CD4-positive, alpha-beta T cell (primary cell): ENCODE measurements around the gene NKIRAS2. TPM values are rescaled to one million over a fixed set of nuclear protein-coding genes. Genes with fewer than 3 reads are reported as not detected.
A peak's percentile ranks its signal among the peaks of the same experiment; 100 is the strongest.
"Not testable (repeated sequence)": the region's sequence is repeated elsewhere in the genome, so short reads cannot be mapped to it uniquely, and the experiment has no call there.

Source experiments
- ATAC-seq: fragments of 200-7000 bp; cut with Tn5 transposase; one replicate; pipeline ENCODE4 v1.10.0; 2022; ENCODE audit warnings: mild to moderate bottlenecking; ENCODE audit not compliant: poor library complexity
- CTCF ChIA-PET: fragments of 350-600 bp; sonication (Branson Sonifier 250); formaldehyde crosslinking; loops from one replicate; lab custom pipeline; 2021; ENCODE audit warnings: antibody characterized with exemption, inconsistent platforms; lab: Charles Lee
- POLR2A ChIA-PET: fragments of 350-600 bp; sonication (Branson Sonifier 250); formaldehyde crosslinking; loops from one replicate; lab custom pipeline; 2021; ENCODE audit warnings: antibody characterized with exemption, inconsistent platforms; lab: Charles Lee
- DNase-seq, 14 experiments: peaks; one replicate each; pipeline ENCODE4 v3.0.0-alpha.2; 2013 to 2020; ENCODE audit warnings: mixed read lengths in 2 of 14
- H3K27ac ChIP-seq, 2 donors: one replicate each; pipeline versions ENCODE4 v1.5.1 to v1.7.0; 2013; ENCODE audit warnings: low read length in 2 of 2, low read depth in 1 of 2, mild to moderate bottlenecking in 1 of 2
- H3K27me3 ChIP-seq, 2 experiments: 1 replicate in 1 of 2; 2 replicates in 1 of 2; pipeline versions ENCODE4 v1.6.1 to v1.7.0; 2013; ENCODE audit warnings: low read length in 2 of 2, control low read depth in 1 of 2, mild to moderate bottlenecking in 1 of 2, moderate library complexity in 1 of 2; ENCODE audit not compliant: insufficient read depth in 2 of 2, control insufficient read depth in 1 of 2
- H3K36me3 ChIP-seq: one replicate; pipeline ENCODE4 v1.6.1; 2013; ENCODE audit warnings: low read length, control low read depth; ENCODE audit not compliant: insufficient read depth
- H3K4me1 ChIP-seq: one replicate; pipeline ENCODE4 v1.6.1; 2013; ENCODE audit warnings: low read length, control low read depth; ENCODE audit not compliant: insufficient read depth
- H3K4me3 ChIP-seq: one replicate; pipeline ENCODE4 v1.5.1; 2013; ENCODE audit warnings: mild to moderate bottlenecking, low read length, moderate library complexity
- H3K9me3 ChIP-seq, 2 experiments: 1 replicate in 1 of 2; 2 replicates in 1 of 2; pipeline versions ENCODE4 v1.6.1 to v1.7.0; 2013; ENCODE audit warnings: low read length in 2 of 2, mild to moderate bottlenecking in 2 of 2, control low read depth in 1 of 2, moderate library complexity in 1 of 2; ENCODE audit not compliant: control insufficient read depth in 1 of 2, insufficient read depth in 1 of 2
- H3K27ac Mint-ChIP-seq: one replicate; pipeline ENCODE4 v1.8.0; 2020; ENCODE audit warnings: mixed read lengths
- H3K27me3 Mint-ChIP-seq: one replicate; pipeline ENCODE4 v1.8.0; 2021; ENCODE audit warnings: mixed read lengths
- H3K36me3 Mint-ChIP-seq: one replicate; pipeline ENCODE4 v1.8.0; 2021; ENCODE audit warnings: low read depth, mixed read lengths
- H3K4me1 Mint-ChIP-seq: one replicate; pipeline ENCODE4 v1.8.0; 2021; ENCODE audit warnings: low read depth, mixed read lengths
- H3K4me3 Mint-ChIP-seq: one replicate; pipeline ENCODE4 v1.8.0; 2020; ENCODE audit warnings: mild to moderate bottlenecking, mixed read lengths
- H3K9me3 Mint-ChIP-seq: one replicate; pipeline ENCODE4 v1.8.0; 2020; ENCODE audit warnings: mixed read lengths
- CTCF ChIP-seq: fragments of 200-600 bp; IDR thresholded peaks from one replicate; pipeline ENCODE4 v1.8.0; 2022; ENCODE audit warnings: antibody characterized with exemption, mild to moderate bottlenecking
- intact Hi-C, 2 experiments: fragments of 100-400 bp; cut with DNase I in 1 of 2; cut with micrococcal nuclease in 1 of 2; formaldehyde crosslinking; loops; one replicate each; pipeline versions ENCODE4 v1.15.1 to v1.9.0; 2023 to 2025; cut with DNase I, micrococcal nuclease
- total RNA-seq, 174 experiments: library from RNA in 2 of 174; stranded (reverse) in 2 of 174; gene quantifications; one replicate each; pipeline ENCODE4 v1.2.3 and lab custom pipeline; 2021 to 2026

Gene NKIRAS2
- total RNA-seq, 2 experiments from 2014 or later: 12.5 to 12.9 TPM

GRCh38 chr17:42018988-42019387 lies 902 bp upstream of the NKIRAS2 start:
- ATAC-seq: no peak
- H3K36me3 ChIP-seq: peaks cover 20% of the 10 kb centered on the region
- H3K27ac ChIP-seq: no peak overlapping the region
- H3K4me1 ChIP-seq: peaks cover 63% of the 10 kb centered on the region
- no peak for TF ChIP-seq CTCF
- no peak overlapping the region for H3K4me3 ChIP-seq
- CTCF ChIA-PET: interaction anchor here (1.2 to 2.3 kb wide), 6 partner anchors 49 to 102 kb away, joined by 3 to 6 read pairs (median 5); partner anchors contain the start of genes CNP and KAT2A
- POLR2A ChIA-PET: interaction anchor here (1.2 to 6.3 kb wide), 3 partner anchors 52 to 153 kb away, joined by 3 to 81 read pairs (median 43); partner anchors contain the start of genes CNP and DHX58
- DNase-seq: no peak
- no peaks in the 10 kb centered on the region for H3K27me3 Mint-ChIP-seq
- H3K27me3 ChIP-seq: no peaks in the 10 kb centered on the region
- peak overlapping the region; percentile 100 for H3K4me3 Mint-ChIP-seq
- H3K27ac Mint-ChIP-seq: peak overlapping the region; percentile 98
- H3K9me3 Mint-ChIP-seq: no peaks in the 10 kb centered on the region
- peaks cover 64% of the 10 kb centered on the region for H3K4me1 Mint-ChIP-seq
- H3K9me3 ChIP-seq: no peaks in the 10 kb centered on the region
- intact Hi-C loops: loop anchor here (5.0 kb wide), 3 partner anchors 52 to 1202 kb away; partner anchors contain the start of genes ACLY (in 1 of the 2) and CNP (in 1 of the 2)
- H3K36me3 Mint-ChIP-seq: peaks cover 34% of the 10 kb centered on the region

GRCh38 chr17:42020845-42021244 lies 955 bp downstream of the NKIRAS2 start:
- not testable (repeated sequence) for H3K27me3 Mint-ChIP-seq, H3K27me3 ChIP-seq, ATAC-seq, H3K9me3 Mint-ChIP-seq, DNase-seq, H3K9me3 ChIP-seq, H3K27ac ChIP-seq
- Histone ChIP-seq H3K36me3 (peaks cover 28% of the 10 kb centered on the region), H3K4me3 (peak overlapping the region; percentile 93), H3K4me1 (peaks cover 55% of the 10 kb centered on the region)
- ChIA-PET CTCF (interaction anchor here (1.2 to 1.7 kb wide), 4 partner anchors 58 to 659 kb away, joined by 3 to 10 read pairs (median 5); partner anchors contain the start of gene ODAD4), POLR2A (interaction anchor here (0.9 to 6.3 kb wide), 7 partner anchors 44 to 368 kb away, joined by 3 to 81 read pairs (median 5); partner anchors contain the start of genes CNP, DHX58, ODAD4 and STAT3)
- H3K36me3 Mint-ChIP-seq: peaks cover 45% of the 10 kb centered on the region
- peak overlapping the region; percentile 81 for H3K27ac Mint-ChIP-seq
- peaks cover 61% of the 10 kb centered on the region for H3K4me1 Mint-ChIP-seq
- peak overlapping the region; percentile 56 for H3K4me3 Mint-ChIP-seq
- intact Hi-C loops: loop anchor here in 1 of 2 experiments (10.0 kb wide), 1 partner anchor 494 kb away; no protein-coding TSS in a partner anchor

GRCh38 chr17:42023524-42024349 lies 3.8 kb downstream of the NKIRAS2 start:
- intact Hi-C loops: loop anchor here in 1 of 2 experiments (2.0 to 10.0 kb wide), 2 partner anchors 61 to 491 kb away; no protein-coding TSS in a partner anchor
- no peak overlapping the region for H3K27ac Mint-ChIP-seq
- H3K4me1 Mint-ChIP-seq: peaks cover 32% of the 10 kb centered on the region
- Histone ChIP-seq H3K9me3 (no peaks in the 10 kb centered on the region), H3K4me1 (peaks cover 31% of the 10 kb centered on the region), H3K36me3 (peaks cover 28% of the 10 kb centered on the region), H3K27me3 (no peaks in the 10 kb centered on the region), H3K27ac (no peak overlapping the region), H3K4me3 (no peak overlapping the region)
- CTCF ChIA-PET: interaction anchor here (1.9 kb wide), 1 partner anchor 89 kb away, joined by 9 read pairs; the partner anchor contains the start of gene DHX58
- no peaks in the 10 kb centered on the region for H3K9me3 Mint-ChIP-seq
- no peaks in the 10 kb centered on the region for H3K27me3 Mint-ChIP-seq
- DNase-seq: peak in 2 of 14 experiments; percentile 51 to 59
- no peak overlapping the region for H3K4me3 Mint-ChIP-seq
- H3K36me3 Mint-ChIP-seq: peaks cover 32% of the 10 kb centered on the region
- no peak for TF ChIP-seq CTCF
- POLR2A ChIA-PET: interaction anchor here (0.6 to 1.9 kb wide), 2 partner anchors 97 to 406 kb away, joined by 3 to 5 read pairs; partner anchors contain the start of gene KAT2A
- no peak for ATAC-seq
